DOHH2 (cell line): ENCODE data around the gene AP5B1.

Source experiments
- H3F3A ChIP-seq: fragments of 200-600 bp; sonication (generic), shearing (Covaris generic); 2 replicates; pipeline ENCODE4 v1.6.0; 2016; ENCODE audit warnings: antibody characterized with exemption, mild to moderate bottlenecking; ENCODE audit not compliant: control insufficient read depth, insufficient read depth
- H3K27ac ChIP-seq: fragments of 200-600 bp; sonication (generic); 2 replicates; pipeline ENCODE4 v1.5.1; 2014; ENCODE audit warnings: low read depth, mild to moderate bottlenecking, low read length, moderate library complexity
- H3K27me3 ChIP-seq: fragments of 200-600 bp; sonication (generic); 2 replicates; pipeline ENCODE4 v1.6.1; 2014; ENCODE audit warnings: mild to moderate bottlenecking, low read length, mixed read lengths; ENCODE audit not compliant: control insufficient read depth
- H3K36me3 ChIP-seq: fragments of 200-600 bp; sonication (generic); 2 replicates; pipeline ENCODE4 v1.6.1; 2014; ENCODE audit warnings: mild to moderate bottlenecking, low read length, moderate library complexity, mixed read lengths; ENCODE audit not compliant: control insufficient read depth
- H3K4me1 ChIP-seq: fragments of 200-600 bp; sonication (generic); 2 replicates; pipeline ENCODE4 v1.6.1; 2014; ENCODE audit warnings: mild to moderate bottlenecking, low read length, mixed read lengths; ENCODE audit not compliant: control insufficient read depth
- H3K4me2 ChIP-seq: fragments of 200-600 bp; sonication (generic); 2 replicates; pipeline ENCODE4 v1.6.0; 2014; ENCODE audit warnings: mild to moderate bottlenecking, low read length, moderate library complexity
- H3K4me3 ChIP-seq: fragments of 200-600 bp; sonication (generic); 2 replicates; pipeline ENCODE4 v1.5.1; 2014; ENCODE audit warnings: mild to moderate bottlenecking, low read length, mixed read lengths
- H3K79me2 ChIP-seq: fragments of 200-600 bp; sonication (generic); 2 replicates; pipeline ENCODE4 v1.6.1; 2014; ENCODE audit warnings: mild to moderate bottlenecking, low read length, mixed read lengths; ENCODE audit not compliant: control insufficient read depth
- H3K9me2 ChIP-seq: fragments of 200-600 bp; sonication (generic); replicated peaks from 2 replicates; pipeline ENCODE4 v1.6.1; 2014; ENCODE audit warnings: mild to moderate bottlenecking, low read length, mixed read lengths; ENCODE audit not compliant: control insufficient read depth
- H3K9me3 ChIP-seq: fragments of 200-600 bp; sonication (generic); 2 replicates; pipeline ENCODE4 v1.6.1; 2014; ENCODE audit warnings: antibody characterized with exemption, low read length, mixed read lengths; ENCODE audit not compliant: control insufficient read depth, insufficient read depth
- H4K20me1 ChIP-seq: fragments of 200-600 bp; sonication (generic); 2 replicates; pipeline ENCODE4 v1.6.0; 2014; ENCODE audit warnings: low read depth, mild to moderate bottlenecking, antibody characterized with exemption, low read length, moderate library complexity; ENCODE audit not compliant: control insufficient read depth, insufficient read depth
- CTCF ChIP-seq: fragments of 200-600 bp; sonication (generic); IDR thresholded peaks from one replicate; pipeline ENCODE4 v1.5.1; 2014; ENCODE audit warnings: antibody characterized with exemption, mild to moderate bottlenecking, low read depth, low read length; ENCODE audit not compliant: poor library complexity, severe bottlenecking
- EZH2phosphoT487 ChIP-seq: fragments of 200-600 bp; sonication (generic); IDR thresholded peaks from 2 replicates; pipeline ENCODE4 v1.6.1; 2017; ENCODE audit warnings: borderline replicate concordance, mild to moderate bottlenecking, antibody characterized with exemption, low read length, moderate library complexity, mixed read lengths

AP5B1 gene

GRCh38 chr11:65745049-65745448 is 35.7 kb downstream of the AP5B1 start:
- Histone ChIP-seq H3K79me2 (no peaks in the 10 kb centered on the region), H3K36me3 (no peaks in the 10 kb centered on the region), H3K9me2 (no peaks in the 10 kb centered on the region), H3K27me3 (peaks cover 16% of the 10 kb centered on the region; the same call in 1 of the 2 replicates), H3F3A (no peaks in the 10 kb centered on the region), H3K9me3 (no peaks in the 10 kb centered on the region), H3K27ac (no peak overlapping the region), H4K20me1 (no peaks in the 10 kb centered on the region), H3K4me1 (peaks cover 12% of the 10 kb centered on the region), H3K4me2 (no peak overlapping the region), H3K4me3 (no peak overlapping the region)
- TF ChIP-seq CTCF (no peak), EZH2phosphoT487 (no peak)

GRCh38 chr11:65744699-65745042 is 36.1 kb downstream of the AP5B1 start:
- TF ChIP-seq EZH2phosphoT487 = no peak
- TF ChIP-seq CTCF = no peak
- Histone ChIP-seq H3K27me3 (peaks cover 14% of the 10 kb centered on the region; the same call in 1 of the 2 replicates), H3K9me2 (no peaks in the 10 kb centered on the region)

DNA sequence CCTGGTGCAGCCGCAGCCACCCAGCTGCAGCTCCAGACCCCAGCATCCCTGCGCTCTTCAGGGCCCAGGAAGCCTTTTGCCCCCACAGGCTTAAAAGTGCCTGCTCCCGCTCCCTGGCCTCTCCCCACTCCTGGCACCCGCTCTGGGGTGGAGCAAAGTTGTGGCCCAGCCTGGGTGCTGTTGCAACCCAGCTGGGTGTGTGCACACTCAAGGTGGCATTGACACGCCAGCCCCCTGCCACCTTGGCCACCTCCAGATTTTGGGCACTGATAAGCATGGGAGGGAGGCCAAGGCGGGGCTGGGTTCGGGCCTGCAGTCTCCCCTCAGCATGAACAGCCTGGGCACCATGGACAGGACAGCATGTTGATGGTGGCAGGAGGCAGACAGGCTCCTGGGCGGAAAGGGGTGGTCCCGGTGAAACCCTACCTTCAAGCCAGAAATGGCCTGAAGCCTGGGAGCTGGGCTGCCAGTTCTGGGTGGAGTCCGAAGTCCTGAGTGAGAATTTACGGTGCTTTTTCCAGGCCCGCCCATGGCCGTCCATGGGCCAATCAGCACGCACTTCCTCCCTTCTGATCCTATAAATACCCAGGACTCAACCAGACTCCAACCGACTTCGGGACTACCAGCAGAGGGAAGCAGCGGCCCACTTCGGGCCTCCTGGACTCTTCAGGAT is 36.6 kb downstream of the AP5B1 start:
- no peak overlapping the region for H3K4me3 ChIP-seq
- TF ChIP-seq EZH2phosphoT487 (no peak), CTCF (peak; percentile 22)
- no peaks in the 10 kb centered on the region for H3K36me3 ChIP-seq
- H3K4me1 ChIP-seq = peaks cover 12% of the 10 kb centered on the region
- H3K9me3 ChIP-seq = no peaks in the 10 kb centered on the region
- H3F3A ChIP-seq = no peaks in the 10 kb centered on the region
- no peak overlapping the region for H3K4me2 ChIP-seq
- H3K27me3 ChIP-seq = peaks cover 13% of the 10 kb centered on the region; the same call in 1 of the 2 replicates
- H3K9me2 ChIP-seq = no peaks in the 10 kb centered on the region
- H3K79me2 ChIP-seq = no peaks in the 10 kb centered on the region
- no peaks in the 10 kb centered on the region for H4K20me1 ChIP-seq
- H3K27ac ChIP-seq = no peak overlapping the region

More at GRCh38 chr11:65744699-65745042, 36.1 kb downstream of the AP5B1 start:
- H3K4me1 ChIP-seq = peaks cover 12% of the 10 kb centered on the region
- no peak overlapping the region for H3K27ac ChIP-seq
- H3K4me2 ChIP-seq = no peak overlapping the region
- no peaks in the 10 kb centered on the region for H4K20me1 ChIP-seq
- no peaks in the 10 kb centered on the region for H3K36me3 ChIP-seq
- no peaks in the 10 kb centered on the region for H3K79me2 ChIP-seq
- H3K4me3 ChIP-seq = no peak overlapping the region
- no peaks in the 10 kb centered on the region for H3F3A ChIP-seq
- no peaks in the 10 kb centered on the region for H3K9me3 ChIP-seq
